DMS114 treated with DMSO at 0.1 percent for 48 hours (cell line): ENCODE results near the gene ARL8A.
"Not testable (repeated sequence)": the region's sequence is repeated elsewhere in the genome, so short reads cannot be mapped to it uniquely, and the experiment has no call there.

Experiments used
- DNase-seq: peaks from one replicate; lab custom pipeline; 2025; ENCODE audit not compliant: unreplicated experiment; lab: John Stamatoyannopoulos, UW

The ARL8A gene

DNA sequence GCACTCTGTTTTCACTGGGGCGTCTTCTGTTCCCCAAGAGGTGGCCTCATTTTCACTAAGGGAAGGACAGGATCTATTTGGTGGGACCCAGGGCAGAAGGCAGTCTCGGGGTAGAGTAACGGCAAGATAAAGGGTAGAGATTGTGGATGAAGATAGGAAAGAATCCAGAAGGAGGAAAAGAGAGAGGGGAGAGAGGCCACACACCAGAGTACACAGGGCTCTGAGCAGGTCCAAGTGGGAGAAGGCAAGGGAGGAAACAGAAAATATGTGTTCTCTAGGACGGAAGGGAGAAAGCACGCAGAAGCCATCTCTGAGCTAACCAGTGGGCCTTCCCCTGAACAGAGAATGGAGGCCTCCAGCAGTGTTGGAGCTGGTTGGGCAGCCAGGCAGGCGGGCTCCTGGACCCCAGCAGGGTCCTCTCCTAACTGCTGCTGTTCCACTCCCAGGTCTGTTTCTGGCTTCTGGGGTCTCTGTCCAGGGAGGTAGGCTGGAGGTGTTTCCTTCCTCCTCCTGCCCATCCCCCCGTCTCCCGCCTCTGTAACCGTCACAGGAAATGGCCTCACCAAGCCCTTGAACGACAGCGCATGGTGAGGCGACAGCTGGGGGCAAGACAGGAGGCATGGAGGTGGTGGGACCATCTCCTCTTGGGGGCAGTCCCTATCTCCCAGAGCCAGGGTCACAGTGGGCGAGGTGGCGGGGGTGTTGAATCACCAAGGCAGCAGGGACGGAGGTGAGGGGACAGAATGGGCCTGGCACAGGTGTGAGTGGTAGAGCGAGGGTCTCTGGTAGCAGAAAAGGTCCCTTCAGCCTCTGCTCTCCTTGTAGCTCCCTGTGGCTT, 15.2 kb upstream of the ARL8A start:
- DNase-seq = no peak

DNA sequence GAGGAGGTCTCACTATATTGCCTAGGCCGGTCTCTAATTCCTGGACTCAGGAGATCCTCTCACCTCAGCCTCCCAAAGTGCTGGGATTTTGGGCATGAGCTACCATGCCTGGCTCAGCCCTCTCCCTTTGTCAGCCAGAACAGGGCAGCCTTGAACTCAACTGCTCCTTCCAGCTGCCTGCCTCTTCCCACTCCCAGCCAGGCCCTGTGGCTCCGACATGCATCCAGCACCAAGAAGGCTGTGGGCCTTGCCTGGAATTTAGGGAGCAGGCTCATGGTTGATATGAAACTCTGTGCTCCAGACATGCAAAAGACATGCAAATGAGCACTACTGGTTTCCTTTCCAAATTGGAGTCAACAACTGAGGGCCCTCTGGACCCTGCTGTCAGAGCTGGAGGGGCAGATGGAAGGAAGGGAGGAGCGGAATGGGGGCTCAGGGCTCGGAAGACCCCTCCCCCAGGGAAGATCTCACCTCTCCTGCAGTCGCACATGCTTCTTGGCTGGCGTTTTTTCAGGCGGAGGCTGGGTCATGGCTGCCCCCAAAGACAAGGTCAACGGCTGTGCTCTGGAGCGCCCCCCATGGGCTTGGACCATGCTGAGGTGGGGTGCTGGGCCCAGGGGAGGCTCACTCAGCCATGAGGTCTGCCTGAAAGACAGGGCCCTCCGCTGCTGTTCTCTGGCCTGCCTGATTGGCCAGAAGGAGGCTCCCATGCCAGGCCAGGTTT, 14.4 kb upstream of the ARL8A start:
- DNase-seq = no peak

DNA sequence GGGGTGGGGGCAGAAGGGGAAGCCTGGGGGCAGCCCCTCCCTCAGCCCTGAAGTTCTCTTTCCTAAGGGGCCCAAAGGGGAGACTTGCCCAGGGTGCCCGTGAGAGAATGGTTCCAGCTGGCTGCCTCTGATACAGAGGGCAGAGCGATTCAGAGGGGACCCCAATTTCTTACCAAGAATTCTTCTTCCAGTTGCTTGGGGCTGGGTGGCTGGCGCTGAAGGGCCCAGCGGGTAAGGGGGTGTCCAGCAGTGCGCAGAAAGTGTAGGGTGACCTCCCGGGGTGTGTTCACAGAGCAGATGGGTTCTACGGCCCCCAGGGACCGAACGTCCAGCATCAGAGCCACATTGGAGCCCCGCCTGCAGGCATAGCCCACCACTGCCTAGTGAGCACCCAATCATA, 13.4 kb upstream of the ARL8A start:
- no peak for DNase-seq

DNA sequence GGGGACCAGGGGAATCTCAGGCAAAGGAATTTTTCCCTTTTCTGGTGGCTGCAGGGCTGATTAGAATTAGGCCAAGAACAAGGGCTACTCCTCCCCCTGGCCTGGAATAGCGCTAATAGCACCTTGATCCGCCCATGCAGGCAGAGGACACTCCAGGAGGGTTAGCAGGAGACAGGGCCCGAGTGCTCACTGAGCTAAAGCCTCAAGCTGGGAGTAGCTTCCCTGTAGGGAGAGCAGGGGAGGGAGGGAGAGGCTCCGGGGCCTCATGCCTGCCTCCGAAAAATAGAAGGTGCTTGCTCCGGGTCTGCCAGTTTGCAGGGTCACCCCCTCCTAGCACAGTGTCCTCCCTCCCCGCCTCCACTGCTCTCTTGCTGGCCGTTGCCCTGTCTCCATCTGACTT, 12.1 kb upstream of the ARL8A start:
- DNase-seq = no peak

DNA sequence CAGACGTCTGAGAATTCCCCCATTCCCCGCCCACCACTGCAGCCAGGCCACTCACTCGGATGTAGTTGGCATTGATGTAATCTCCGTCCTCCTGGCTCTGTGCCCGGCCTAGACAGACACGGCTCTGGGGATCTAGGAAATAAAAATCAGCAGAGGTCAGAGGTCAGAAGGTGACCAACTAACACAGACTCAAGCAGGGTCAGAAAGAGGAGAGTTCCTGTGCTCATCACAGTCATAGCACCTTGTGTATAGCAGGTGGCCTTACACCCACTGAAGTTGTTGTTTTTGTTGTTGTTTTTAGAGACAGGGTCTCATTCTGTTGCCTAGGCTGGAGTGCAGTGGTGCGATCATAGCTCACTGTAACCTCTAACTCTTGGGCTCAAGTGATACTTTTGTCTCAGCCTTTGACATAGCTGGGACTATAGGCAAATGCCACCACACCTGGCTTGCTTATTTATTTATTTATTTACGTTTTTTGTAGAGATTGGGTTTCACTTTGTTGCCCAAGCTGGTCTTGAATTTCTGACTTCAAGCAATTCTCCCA, 11.0 kb upstream of the ARL8A start:
- no peak for DNase-seq

DNA sequence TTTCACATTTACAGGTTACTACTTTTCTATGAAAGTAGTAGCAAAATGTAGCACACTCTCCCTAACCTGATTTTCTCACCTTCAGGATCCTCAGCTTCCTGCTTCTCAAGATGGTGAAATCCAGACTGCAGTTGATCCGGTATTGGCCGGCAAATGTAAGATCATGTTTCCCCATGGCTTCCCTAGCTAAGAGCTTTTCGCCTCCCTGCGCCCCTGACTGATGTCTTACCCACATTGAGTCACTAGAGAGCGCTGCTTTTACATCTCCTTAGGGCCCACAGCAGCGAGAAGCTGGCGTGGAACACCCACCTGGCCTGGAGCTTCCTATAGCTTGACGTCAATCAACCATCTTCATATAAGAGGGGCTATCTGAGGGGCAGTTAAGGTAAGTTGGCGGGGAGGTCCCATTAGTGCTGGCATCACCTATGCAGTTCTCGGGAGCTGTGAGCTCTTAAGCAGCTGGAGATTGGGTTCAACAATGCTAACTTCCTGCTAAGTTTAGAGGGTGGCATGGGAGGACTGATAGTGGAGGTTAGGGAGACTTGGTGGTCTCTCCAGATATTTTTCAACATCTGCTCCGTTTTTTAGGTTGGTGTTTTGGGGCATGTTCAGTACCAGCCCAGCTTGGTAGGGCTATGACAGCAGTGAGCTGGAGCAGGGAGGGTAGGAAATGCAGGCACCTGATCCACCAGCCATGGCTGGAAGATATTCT, 10.4 kb upstream of the ARL8A start:
- DNase-seq = no peak

DNA sequence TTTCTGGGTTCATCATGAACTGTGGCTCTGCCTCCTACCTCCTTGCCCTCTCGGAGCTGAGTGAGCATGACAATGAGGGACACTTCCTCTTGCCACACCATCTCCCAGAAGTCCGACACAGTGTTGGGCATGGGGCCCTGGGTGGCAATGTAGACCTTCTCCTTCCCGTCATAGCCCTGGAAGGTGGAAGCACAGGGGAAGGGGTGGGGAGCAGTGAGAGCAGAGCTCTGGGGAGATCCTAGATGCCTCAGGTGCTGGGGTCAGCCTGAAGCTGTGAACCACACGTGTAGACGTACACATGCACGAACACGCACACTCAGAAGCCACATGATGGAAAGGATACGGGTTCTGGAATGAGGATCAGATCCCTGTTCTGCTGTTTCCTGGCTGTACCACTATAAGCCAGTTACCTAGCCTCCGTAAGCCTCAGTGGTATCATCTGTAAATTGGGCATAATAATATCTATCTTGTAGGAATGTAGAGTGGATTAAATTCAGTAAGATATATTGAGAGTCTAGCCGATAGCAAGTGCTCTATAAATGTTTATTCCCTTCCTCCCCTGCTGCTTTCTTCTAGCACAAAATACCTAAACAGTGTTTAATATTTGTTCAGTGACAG, 9.7 kb upstream of the ARL8A start:
- DNase-seq = no peak

DNA sequence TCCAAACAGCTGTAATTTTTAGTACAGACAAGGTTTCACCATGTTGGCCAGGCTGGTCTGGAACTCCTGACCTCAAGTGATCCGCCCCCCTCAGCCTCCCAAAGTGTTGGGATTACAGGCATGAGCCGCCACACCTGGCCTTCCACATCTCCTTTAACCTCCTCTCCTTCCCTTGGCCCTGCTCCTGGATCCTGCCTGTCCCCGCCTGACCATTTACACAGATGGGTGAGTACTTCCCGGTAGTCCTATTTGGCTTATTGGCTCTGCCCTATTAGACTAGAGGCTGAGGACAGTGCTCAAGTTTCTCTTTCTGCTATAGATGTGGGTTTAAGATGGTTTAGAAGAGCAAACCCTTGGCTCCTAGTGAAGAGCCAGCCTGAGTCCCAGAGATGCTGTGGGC, 8.7 kb upstream of the ARL8A start:
- no peak for DNase-seq

DNA sequence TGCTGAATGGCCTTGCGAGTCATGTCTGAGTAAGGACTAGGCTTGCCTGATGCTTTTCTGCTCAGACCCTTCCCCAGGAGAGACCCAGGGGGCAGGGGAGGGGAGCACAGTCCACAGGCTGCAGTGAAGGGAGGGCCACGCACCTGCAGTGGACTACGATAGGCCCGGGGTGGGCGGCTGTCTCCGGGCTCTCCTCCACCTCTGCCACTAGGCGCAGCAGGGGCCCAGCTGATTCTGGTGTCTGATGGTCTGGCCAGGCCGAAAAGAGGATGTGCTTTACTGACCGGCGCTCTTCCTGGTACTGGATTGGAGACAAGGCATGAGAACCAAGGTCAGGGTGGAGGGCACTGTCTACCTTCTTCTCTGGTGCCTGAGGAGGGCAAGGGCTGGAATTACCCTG, 7.9 kb upstream of the ARL8A start:
- DNase-seq = no peak

DNA sequence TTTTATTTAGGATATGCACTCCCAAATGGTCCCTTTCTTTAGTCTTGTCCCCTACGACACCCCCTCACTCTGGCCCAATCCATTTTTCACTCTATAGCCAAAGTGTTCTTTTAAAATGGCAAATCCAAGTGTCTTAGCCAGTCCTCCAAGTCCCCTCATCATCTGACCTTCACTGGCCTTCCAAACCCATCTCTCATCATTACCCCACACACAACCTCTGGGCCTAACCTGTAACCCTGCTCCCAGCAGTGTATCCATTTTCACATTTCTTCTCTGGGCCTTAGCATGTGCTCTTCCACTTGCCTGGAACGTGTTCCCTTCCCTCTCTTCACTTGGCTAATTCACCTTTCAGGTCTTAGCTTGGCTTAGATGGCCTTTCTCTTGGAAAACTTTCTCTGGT, 6.5 kb upstream of the ARL8A start:
- no peak for DNase-seq

DNA sequence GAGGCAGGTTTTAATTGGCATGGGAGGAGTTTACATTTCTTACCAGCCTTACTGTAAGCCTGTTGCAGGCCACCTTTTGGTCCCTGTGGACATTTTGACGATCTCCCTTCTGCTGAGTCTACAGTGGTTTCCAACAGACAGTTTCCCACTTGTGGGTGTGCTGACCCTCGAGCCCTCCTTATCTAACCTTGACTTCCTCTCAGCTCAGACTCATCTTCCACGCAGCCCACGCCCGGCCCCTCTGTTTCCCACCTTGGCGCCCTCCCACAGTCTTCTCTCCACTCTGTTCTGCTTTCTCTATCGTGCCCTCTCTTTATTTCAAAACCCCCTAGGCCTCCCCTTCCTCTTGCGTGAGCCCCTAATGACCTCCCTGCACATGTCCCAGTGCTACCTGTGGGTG, 6.1 kb upstream of the ARL8A start:
- no peak for DNase-seq

DNA sequence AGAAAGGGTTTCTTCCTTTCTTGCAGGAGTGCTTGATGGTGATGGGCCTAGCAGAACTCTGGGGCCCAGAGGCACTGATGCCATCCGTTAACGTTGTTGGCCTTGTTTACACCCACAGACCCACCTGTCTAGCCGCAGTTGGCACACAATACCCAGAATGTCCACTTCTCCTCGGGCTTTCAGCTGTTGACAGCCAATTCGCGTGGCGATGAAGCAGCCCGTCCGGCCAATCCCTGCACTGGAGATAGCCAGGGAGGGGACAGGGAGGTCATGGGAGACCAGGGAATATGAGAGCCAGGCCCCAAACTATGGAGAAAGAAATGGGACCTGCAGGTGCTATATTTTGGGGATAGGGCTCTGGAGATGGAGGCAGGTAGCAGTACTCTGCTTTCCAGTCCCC, 5.7 kb upstream of the ARL8A start:
- DNase-seq = no peak

DNA sequence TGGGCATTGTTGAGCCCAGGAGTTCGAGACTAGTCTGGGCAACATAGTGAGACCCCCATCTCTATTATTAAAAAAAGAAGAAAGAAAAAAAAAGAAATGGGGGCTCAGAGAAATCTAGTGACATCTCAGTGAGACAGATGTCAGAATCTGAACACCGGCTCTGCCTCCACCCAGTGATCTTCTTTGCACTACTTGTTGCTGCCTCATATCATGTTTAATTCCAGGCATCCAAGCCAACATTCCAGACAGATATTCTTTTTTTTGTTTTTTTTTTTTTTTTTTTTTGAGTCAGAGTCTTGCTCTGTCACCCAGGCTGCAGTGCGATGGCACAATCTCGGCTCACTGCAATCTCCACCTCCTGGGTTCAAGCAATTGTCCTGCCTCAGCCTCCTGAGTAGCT, 5.0 kb upstream of the ARL8A start:
- no peak for DNase-seq

DNA sequence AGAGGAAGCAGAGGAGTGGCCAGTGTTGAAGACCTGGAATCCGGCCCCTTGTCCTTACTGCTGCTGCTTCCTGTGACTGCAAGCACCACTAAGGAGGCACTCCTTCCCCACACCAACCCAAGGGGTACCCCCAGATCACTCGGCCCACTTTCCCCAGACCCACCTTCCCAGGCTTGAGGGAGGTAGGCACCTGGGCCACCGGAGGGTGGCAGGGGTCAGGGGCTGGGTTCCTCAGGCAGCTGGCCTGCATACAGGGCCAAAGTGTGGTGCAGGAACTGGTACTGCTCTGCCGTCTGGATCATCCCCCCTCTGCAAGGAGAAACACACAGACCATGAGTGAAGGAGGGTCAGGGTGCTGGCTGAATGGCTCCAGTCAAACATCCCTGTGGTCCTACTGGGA, 3.9 kb upstream of the ARL8A start:
- no peak for DNase-seq

DNA sequence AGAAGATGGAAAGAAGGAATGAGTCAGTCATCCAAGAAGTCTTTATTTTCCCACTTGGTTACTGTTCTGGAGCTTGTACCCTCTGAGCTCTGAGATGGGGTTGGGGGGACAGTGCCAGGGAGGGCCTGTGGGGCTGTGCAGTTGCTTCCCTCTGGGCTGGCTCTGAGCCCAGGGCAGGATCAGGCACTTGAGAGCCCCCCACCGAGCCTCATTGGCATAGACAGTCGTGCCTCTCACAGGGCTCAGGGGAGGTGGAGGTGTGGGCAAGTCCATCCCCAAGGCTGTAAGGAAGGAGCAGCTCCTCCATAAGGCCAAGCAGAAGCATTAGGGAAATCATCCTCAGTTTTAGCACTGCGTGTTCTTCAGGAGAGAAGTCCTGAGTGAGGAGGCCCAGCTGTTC, 2.5 kb upstream of the ARL8A start:
- DNase-seq = no peak

DNA sequence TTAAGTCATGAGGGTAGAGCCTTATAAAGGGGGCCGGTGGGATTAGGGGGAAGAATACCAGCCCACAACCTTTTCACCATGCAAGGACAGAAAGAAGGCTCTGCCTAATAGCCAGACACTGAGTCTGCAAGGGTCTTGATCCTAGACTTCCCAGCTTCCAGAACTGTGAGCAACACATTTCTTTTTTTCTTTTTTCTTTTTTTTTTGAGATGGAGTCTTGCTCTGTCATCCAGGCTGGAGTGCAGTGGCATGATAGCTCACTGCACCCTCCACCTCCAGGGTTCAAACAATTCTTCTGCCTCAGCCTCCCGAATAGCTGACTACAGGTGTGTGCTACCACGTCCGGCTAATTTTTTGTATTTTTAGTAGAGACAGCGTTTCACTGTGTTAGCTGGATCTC, 1.7 kb upstream of the ARL8A start:
- DNase-seq = no peak

DNA sequence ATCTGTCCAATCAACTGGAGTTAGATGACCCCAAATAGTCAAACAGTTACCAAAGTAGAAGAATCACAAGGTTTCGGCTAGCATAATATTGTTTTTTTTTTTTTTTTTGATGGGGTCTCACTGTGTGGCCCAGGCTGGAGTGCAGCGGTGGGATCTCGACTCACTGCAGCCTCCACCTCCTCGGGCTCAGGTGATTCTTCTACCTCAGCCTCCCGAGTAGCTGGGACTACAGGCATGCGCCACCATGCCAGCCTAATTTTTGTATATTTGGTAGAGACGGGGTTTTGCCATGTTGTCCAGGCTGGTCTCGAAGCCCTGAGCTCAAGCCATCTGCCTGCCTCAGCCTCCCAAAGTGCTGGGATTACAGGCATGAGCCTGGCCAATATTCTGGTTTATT, 1.2 kb upstream of the ARL8A start:
- DNase-seq = not testable (repeated sequence)

DNA sequence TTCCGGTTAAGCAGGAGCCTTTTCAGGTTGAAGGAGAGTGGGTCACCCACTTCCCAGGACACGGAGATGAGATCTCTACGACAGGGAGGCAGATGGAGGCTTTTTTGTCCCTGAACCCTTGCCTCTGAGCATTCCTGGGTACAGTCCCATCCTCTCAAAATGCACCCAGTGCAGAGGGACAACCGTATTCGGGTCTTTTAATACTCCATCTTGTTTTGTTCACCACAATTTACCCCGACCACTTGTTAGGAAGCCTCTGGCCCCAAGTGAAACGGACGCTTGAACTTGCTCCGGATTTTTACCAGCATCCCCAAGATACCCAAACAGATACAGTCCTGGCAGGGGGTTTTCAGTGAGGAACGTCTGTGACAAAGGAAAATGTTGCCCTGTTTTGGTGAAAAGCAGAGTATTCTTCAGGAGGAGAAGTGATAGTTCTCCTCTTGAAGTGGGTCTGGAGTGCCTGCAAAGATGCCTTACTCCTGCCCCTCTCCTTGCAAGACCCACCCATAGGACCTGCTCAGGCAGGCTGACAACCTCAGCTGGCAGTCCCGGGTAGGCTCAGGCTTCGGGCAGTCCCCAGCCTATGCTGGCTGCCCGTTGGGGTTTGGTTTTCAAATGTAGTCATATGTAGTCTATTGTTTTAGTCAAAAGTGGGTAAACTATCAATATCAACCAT, 669 bp upstream of the ARL8A start:
- no peak for DNase-seq

DNA sequence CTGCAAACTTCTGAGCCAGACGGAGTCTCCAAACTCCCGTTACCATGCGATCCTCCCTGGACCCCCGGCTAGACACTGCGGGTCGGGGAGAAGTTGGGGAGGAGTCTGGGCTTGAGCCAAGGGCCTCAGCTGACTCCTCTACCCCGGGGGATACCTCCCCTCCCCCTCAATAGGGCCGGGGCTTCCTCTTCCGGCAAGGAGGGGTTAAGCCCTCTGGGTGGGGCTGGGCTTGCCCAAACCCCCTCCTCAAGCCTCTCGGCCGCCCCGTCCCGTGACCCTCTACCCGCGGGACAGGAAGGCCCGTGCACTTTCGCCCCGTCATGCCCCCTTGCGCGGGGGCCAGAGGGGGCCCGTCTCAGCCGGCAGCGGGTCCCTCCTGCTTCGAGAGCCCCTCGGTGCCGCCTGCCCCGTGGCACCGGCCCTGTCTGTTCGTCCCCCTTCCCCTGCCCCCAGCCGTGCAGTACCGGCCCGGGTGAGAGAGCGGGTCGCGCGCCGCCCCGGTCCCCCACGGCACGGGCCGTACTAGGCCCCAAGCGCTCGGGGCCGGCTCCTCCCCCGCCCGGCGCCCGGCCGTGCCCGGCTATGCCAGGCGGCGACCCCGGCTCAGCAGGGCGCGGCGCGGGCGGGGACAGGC, 652 bp downstream of the ARL8A start:
- DNase-seq = no peak

DNA sequence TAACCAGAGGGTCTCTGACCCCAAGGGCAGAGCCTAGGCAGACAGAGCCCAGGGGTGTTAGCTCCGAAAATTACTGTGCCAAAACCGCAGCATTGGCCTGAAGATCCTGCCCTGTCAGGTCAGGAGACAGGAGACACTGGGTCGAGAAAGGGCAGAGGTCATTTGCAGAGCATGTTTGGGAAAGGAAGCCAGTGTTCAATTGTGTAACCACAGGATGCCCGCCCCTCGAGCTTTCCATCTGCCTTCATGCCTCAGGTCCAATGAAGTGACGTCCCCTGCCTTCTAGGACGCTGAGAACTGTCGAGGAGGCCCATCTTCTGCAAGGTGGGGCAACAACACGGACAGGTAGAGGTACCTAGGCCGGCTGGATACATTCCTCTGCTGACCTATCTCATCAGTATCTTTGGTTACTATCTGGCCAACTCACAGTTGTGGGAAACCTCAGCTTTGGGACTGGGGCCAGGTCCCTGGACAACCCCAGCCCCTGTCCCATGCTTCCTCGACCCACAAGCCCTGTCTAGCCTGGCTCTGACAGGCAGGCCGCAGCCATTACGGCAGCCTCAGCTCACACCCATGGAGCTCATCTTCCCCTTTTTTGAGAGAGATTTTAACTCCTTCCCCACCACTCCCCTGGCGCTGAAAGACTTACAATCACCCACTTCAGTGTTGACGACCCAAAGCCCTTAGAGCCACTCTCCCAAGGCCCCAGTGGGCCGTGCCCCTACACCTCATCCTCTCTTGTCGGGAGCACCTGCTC, 1.3 kb downstream of the ARL8A start:
- DNase-seq = no peak
